GM18526 (cell line): Measurements from ENCODE around the gene NELL2.

Source experiments
- POLR2A ChIP-seq: IDR thresholded peaks from 3 replicates; pipeline ENCODE4 v1.6.1; 2011; ENCODE audit not compliant: insufficient read length; ENCODE audit errors: extremely low read depth

NELL2 gene

DNA sequence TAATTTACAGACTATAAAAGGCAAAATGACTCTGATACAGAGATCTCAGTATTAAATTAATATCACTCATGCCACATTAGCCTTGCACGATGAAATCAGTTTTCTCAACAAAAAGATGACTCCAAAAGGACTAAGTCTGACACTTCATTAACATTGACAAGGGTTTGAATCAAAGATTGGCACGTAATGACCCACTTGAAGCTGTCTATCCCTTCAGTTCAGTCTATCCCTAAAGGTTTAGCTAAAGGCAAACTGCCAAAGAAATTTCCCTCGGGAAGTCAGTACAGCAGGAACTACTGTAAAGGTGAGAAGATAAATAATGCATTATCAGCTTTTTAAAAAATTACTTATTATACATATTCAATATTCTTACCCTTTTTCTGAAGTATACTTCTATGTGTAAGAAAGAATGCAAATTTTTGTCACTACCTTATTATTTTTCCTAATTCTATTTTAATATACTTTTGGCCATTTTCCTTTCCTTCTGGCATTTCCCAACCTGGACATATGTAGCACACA, 127.1 kb downstream of the NELL2 start:
- TF ChIP-seq POLR2A = no peak

DNA sequence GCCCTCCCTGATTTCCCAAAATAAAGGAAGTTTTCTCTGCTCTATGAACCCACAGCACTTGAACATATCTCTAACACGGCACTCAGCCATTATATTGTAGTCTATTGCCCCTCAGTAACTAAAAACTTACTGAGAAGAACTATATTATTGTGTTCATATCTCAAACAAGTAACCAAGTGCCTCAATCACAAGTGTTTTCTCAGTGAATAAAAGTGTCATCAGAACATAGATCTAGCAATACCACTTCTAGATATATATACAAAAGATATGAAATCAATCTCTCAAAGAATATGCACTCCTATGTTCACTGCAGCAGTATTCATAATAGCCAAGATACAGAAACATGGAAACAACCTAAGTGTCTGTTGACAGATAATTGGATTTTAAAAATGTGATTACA, 138.1 kb downstream of the NELL2 start:
- no peak for TF ChIP-seq POLR2A

DNA sequence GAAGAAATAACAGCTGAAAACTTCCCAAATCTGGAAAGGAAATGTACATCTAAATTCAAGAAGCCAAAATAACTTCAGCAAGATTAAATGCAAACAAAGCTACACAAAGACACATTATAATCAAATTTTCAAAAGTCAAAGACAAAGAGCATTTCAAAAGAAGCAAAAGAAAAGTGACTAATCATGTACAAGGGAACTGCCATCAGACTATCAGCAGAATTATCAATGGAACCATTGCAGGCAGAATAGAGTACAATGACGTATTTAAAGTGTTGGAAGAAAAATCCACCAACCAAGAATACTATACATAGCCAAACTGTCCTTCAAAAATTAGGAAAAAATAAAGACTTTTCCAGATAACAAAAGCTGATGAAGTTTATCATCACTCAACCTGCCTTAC, 147.5 kb downstream of the NELL2 start:
- no peak for TF ChIP-seq POLR2A

DNA sequence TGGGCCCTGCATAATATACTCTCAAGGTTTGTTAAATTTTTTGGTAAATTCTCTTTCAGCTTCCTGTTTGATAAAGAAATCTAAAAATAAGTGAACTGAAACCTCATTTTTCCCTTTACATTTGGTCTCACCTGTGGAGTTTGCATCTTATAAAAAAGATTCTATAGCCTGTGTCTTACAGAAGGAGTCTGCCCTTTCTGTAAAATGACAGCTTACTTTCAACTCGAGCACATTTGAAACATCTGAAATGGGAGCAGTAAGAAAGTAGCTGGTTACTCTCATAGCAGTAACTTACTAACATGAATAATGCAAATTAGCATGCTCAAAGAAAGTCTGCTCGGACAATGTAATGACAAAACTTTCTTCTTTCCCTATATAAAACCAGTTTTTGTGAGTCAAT, 155.8 kb downstream of the NELL2 start:
- no peak for TF ChIP-seq POLR2A

DNA sequence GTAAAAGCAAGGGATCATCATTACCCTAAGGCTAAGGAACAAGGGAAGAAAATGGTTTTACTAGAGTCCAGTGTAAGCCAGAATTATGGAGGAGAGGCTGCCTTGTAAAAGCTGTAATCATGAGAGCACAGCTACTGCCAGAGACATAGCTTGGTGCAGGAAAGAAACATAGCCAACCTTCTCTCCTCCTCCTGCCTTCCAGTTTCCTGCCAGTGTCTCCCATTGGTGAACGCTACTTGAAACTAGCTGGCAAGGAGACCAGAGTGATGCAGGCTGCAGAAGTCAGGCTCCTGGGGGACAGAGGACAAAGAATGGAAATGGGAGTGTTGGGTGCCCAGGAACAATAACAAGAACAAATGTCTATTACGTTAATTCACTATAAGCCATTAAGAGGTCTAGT, 158.5 kb downstream of the NELL2 start:
- no peak for TF ChIP-seq POLR2A

DNA sequence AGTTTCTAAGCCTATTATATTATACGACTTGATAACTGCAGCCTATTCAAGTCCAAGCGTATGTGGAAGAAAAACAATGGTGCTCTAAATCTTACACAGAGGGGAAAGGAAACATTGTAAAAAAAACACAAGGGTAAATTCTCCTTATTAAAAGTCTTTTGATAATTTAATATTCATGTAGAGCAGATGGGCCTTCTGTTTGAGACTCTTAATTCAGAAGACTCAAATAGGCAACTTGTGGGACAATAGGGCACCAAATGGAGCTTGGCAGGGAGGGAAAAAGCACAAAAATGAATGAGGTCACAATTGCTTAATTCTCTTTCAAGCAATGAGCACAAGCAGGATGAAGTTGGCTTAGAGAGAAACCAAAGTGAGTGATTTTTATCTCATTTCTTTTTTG, 159.4 kb downstream of the NELL2 start:
- TF ChIP-seq POLR2A = no peak

DNA sequence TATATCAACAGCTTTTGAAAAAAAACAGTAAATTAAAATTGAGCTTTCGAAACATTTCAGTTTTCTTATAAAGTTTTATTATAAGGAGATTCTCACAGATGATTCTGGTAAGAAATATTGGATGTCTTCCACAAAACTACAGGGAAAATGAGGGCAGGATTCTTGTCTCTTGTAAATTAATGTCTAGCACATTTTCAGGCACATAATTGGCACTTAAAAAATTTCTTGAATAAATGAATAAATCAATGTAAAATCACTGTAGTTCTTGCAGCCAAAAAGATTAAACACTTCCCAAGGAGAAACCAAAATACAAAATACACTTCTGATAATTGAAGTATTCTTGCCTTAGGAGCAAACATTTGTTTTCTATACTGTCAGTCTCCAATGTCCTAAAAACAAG, 164.4 kb downstream of the NELL2 start:
- TF ChIP-seq POLR2A = no peak

DNA sequence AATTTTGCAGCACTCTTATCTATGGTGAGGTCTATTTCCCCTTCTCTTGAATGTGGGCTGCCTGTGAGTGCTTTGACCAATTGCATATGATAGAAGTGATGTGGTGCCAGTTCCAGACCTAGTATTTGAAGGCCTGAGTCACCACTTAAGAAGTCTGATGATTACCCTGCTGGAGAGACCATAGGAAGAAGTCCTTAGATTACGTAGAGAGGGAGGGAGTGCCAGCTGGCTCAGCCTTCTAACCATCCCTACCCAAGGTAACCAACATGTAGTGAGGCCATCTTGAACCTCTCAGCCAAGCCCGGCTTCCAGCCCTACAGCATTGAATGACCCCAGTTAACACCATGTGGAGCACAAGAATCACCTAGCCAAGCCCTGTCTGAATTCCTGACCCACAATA, 166.9 kb downstream of the NELL2 start:
- TF ChIP-seq POLR2A = no peak

DNA sequence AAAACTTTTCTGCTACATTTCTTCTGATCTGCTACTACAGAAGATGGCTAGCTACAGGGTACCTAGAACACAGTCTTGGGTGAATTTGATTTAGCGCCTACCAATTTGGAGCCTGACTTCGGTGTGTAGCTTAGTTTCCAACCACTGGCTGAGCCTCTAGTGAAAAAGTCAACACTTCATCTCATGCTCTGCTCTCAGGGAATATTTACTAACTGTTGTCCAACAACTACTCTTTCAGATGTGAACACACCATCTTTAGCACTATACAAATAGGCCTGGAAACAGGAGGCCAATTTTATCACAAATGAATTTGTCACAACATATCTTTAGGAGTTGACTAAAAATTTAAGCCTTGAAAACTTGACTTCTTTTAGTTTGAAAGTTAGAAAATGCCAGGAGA, 167.9 kb downstream of the NELL2 start:
- no peak for TF ChIP-seq POLR2A

DNA sequence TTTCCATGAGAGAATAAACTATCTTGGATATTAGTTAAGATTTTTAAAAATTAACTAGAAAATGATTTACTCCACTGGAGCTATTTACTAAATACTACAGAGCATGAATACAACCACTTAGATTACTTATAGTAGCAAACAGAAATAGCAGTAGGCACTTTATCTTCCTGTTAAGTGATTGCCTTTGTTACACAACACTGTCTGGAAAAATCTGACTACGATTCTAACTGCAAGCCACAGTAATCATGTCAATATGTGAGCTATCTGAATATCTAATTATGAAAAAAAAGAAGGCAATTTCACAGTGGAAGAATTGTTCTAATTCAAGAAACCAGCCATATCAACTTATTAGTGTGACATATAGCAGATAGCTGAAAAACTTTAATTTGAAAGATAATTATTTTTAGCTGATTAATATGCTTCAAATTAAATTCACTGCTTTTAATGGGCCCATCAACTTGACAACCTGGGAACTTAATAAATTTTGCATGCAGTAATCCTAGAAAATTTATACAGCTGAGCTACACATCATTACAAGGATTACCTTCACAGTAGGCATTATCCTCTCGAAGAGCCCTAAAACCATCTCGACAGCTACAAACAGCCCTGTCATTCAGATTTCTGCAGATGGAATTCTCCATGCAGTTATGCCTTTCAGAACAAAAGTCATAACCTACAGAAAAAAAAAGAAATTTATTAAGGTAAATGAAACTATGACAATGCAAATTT, 172.8 kb downstream of the NELL2 start:
- TF ChIP-seq POLR2A = no peak

DNA sequence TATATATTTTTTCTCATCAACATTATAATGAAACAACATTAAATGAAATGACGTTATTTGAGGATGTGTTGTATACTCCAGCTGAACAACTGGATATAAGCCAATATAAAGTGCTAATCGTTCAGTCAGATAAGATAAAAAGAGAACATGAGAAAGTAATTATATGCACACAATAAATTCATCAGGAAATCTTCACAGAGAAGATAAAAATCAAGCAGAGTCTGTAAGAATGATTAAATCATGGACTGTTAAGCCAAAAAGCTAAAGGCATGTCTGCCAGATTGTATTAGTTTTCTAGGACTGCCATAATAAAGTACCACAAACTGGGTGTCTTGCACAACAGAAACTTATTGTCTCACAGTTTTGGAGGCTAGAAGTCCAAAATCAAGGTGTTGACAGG, 178.6 kb downstream of the NELL2 start:
- no peak for TF ChIP-seq POLR2A

DNA sequence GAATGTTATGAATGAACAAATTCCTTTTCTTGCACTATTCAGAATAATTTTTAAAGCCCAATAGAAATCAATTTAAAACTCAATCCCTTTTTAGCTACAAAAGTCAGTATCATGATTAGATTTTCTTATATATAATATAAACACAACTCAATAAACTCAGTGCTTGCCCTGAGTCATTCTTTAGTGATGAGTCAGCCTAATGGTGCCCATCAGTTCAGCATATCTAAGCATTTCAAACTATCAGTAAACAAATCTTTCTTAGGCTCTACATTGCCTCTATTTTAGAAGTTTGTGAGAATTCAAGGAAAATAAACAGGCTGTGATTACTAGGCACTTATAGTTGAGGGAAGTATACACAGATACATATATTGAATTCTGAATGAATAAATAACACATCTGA, 179.6 kb downstream of the NELL2 start:
- no peak for TF ChIP-seq POLR2A

DNA sequence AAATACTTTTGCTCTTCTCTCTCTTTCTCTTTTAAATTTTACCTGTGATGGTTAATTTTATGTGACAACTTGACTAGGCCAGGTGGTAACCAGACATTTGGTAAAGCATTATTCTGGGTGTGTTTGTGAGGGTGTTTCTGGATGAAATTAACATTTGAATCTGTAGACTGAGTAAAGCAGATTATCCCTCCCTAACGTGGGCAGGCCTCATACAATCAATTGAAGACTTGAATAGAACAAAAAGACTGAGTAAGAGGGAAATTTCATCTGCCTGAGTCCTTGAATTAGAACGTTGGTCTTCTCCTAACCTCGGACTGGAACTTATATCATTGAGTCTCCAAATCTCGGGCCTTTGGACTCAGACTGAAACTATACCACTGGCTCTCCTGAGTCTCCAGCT, 182.1 kb downstream of the NELL2 start:
- no peak for TF ChIP-seq POLR2A

DNA sequence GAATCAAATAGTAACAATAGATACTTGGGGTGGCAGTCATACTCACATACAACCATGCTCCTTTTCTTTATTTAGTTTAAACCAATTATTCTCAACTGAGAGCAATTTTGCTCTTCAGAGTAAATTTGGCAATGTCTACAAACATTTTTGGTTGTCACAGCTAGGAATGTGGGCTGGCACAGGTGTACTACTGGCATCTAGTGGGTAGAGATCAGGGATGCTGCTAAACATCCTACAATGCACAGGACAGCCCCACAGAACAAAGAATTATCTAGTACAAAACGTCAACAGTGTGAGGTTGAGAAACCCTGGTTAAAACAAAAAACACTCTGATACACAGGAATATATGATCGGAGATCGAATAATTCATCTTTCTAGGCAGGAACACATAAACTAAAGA, 186.5 kb downstream of the NELL2 start:
- TF ChIP-seq POLR2A = no peak

DNA sequence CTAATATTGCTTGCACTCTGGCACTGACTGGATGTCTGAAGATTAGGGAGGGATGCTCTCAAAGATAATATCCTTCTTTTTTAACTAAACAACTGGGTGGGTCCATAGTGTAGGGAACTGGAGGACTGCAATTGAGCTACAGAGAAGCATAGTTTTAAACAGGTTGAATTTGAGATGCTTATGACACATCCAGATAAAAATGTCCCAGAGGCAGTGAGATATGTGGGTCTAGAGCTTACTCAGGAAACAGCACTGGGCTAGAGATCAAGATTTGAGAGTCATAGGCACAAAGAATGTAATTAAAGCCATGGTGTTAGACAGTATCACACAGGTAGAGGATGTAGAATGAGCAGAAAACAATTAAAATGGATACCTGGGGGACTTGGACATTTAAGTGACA, 198.4 kb downstream of the NELL2 start:
- TF ChIP-seq POLR2A = no peak

DNA sequence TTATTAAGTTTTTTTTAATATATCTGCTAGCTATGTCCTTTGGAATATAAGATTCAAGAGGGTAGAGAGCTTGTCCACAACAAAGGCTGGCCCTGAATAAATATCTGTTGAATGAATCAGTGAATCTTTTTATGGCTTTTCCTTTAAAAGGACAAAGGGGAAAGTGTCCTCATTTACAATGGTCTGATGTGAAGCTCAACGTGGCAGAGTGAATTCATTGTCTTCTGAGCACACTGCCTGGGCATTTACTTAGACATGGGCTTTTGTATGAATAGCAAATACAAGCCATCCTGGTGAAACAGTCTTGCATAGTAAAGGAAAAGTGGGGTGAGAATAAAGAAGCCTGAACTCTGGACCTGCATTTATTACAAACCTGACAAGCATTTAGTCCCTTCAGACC, 201.2 kb downstream of the NELL2 start:
- no peak for TF ChIP-seq POLR2A

DNA sequence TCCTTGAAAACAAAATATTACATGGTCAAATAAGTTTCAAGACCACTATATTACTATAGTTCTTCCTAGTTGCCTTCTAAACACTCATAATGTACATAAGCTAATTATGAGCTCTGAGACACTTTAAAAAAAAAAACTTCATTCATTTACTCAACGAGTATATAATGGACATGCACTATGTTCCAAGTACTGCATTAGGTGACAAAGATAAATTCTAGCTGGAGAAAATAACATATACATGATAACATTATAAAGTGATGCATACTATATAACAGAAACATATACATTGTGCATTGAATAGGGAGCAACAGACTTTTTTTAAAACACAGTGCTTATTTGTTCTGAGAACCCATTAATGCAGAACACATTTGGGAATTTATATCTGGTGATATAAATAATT, 202.3 kb downstream of the NELL2 start:
- no peak for TF ChIP-seq POLR2A
